HG03565 (cell line): ENCODE results near the gene IFT25.

ENCODE experiments used
- ATAC-seq: cut with Tn5 transposase; IDR thresholded peaks from one replicate; pipeline ENCODE4 v1.9.1; 2021; ENCODE audit warnings: mild to moderate bottlenecking, moderate library complexity; ENCODE audit not compliant: unreplicated experiment

IFT25 gene

GRCh38 chr1:53930932-53931331, 14.6 kb downstream of the IFT25 start:
- ATAC-seq: no peak

DNA sequence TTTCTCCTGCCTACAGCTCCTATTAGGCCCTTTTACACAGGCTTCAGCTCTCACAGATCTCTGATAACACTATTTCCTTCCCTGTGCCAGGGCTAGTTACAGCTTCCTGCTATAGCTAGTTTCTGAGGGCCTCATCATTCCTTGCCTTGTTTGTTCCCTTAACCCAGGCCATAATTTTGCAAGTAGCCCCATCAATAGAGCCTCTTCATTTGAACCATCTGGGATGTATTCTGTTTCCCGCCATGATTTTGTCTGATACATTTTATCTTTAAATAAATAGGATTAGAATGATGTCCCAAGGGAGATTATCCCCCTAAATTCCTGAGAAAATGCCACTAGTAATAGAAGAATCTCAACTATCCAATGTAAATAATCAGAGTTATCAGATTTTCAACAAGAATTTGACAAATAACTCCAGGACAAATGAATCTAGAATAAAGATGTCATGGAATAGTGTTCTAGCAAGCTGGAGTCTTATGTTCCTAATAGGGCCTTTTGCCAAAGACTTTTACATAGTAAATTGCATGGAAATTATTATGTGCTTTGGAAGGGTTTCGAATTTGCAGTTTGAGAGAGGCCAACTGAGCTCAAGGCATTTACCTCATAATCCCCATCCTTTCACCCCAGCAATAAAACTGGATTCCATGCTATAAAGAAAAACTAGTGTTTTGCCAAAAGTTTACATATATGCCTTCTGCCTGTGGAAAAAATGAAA, 16.1 kb downstream of the IFT25 start:
- no peak for ATAC-seq

DNA sequence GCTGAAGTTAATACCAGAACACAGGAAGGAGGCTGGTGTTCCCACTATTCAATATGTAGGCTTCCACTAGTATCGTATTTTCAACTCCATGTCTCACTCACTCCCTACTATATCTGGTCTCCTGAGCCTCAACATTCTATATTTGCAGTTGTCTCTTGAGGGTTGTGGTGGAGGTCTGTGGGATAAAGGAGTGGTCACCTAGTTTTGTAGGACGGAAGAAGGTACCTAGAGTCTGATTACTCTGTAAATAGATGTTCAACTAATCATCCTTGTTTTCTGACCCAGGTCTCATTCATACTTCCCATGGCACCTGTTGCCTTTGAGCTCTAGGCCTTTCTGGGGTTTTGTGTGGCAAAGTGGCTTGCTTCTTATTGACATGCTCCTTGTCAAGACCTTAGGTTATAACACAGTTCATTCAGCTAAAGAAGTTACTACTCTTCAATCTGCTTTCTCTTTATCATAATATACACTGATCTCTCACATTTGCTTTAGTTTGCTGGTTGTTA, 18.1 kb downstream of the IFT25 start:
- no peak for ATAC-seq

GRCh38 chr1:53919675-53920066, 25.8 kb downstream of the IFT25 start:
- ATAC-seq: no peak

GRCh38 chr1:53918343-53918742, 27.2 kb downstream of the IFT25 start:
- no peak for ATAC-seq

GRCh38 chr1:53913352-53914033, 32.0 kb downstream of the IFT25 start:
- ATAC-seq: no peak

DNA sequence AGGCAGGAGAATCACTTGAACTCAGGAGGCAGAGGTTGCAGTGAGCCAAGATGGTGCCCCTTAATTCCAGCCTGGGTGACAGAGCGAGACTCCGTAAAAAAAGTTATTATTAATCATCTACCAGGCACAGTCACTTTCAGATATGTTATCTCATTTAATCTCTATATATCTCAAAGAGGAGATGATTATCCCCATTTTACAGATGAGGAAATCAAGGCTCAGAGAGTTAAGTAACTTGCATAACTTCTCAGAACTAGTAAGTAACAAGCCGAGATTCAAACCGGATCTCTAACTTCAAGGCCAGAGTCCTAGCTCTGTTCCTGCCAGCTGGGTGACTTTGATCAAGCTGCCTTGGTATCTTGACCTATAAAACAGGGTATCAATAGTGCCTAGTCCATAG, 34.1 kb downstream of the IFT25 start:
- ATAC-seq: no peak

DNA sequence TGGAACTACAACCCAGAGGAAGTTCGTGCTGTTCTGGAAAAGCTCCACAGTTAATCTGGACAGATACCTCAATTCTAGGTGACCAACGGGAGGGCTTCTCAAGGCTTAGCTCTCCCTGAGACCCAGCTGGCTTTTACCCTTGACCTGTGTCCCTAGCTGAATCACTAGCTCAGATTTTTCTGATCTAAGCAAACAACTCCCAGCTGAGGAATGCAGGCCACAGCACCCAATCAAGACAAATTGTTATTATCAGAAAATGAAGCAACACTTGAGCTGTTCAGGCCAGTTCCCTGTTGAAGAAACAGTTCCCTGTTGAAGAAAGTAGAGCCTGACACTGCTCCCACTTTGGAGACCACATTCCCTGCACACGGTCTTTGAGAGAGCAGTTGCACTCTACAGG, 35.6 kb downstream of the IFT25 start:
- ATAC-seq: no peak

GRCh38 chr1:53906121-53906520, 39.4 kb downstream of the IFT25 start:
- no peak for ATAC-seq

DNA sequence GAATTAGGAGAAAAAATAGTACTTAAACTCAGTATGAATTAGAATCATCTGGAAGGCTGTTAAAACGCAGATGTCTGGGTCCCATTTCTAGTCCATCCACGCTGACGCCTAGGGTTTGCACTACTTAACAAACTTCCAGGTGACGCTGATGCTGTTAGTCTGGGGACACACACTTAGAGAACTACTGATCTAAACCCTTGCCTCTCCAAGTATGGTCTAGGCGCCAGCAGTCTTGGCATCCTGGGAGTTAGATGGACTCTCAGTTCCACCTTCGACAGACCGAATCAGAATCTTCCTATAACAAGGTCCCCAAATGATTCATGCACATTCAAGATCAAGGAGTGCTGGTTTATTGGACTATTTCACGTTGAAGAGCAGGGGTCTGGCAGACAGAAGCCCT, 40.0 kb downstream of the IFT25 start:
- no peak for ATAC-seq

DNA sequence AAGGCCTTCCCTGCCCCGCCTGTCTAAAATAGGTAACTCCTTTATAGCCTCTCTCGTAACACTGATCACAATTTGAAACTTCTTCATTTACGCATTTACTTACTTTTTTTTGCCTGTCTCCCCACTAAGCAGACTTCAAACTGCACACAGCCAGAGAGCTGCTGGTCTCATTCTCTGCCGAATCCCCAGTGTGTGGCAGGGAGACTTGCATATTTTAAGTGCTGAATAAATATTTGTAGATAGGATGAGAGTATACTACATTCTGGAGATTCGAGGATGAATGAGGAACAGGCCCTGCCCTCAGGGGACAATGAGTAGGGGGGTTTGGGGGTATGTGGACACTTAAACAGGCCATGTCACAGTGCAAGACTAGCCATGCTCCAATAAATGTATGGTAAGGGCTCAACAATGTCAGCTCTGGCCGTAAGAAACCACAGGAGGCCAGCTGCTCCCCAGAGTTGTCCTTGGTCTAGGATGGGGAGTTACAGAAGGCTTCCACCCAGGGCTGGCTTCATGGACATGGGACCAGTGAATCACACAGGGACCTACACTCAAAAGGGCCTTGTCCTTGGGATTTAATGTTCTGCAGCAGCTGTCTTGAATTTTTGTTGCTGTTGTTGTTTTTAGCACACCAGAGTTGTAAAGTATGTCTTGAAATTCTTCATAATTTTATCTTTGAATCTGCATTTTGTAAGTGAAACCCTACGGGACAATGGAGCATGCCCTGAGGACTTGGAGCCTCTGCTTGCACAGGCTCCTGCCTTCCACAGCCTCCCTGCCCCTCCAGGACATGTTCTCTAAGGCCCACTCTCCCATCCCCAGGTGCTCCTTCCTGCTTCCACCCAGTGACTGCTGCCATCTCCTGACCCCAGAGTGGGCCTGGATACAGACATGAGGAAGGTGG, 43.0 kb downstream of the IFT25 start:
- no peak for ATAC-seq

DNA sequence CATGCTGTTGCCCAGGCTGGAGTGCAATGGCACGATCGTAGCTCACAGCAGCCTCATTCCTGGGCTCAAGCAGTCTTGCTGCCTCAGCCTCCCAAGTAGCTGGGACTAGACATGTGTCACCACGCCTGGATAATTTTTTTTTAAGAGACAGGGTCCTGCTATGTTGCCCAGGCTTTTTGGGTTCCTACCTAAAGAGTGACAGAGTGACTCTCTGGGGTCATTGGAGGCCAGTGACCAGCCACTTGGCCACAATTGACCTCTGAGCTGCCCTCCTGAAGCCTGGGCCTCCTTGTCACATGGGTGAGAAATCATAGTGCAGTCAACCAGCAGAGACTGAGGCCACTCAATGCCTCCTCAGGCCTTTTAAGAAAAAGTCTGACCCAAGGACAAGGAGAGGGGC, 45.8 kb downstream of the IFT25 start:
- ATAC-seq: no peak

DNA sequence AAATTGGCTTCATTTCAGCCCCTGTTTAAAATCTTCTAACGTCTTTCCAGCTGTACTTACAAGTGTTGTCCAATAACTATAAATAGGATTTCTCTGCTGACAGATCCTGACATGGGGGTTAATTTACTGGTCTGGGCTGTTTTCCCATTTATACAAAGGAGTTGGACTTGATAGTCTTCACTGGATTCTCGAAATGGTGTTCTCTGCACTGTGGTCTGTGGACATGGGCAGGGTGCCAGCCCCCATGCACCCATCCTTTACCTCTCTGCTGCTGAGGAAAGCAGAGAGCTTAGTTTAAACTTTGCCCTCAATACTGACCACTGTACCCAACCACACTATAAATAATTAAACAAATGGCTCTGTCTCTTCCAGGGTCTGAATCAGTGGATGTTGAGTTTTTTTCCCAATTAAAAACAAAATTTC, 46.3 kb downstream of the IFT25 start:
- ATAC-seq: no peak

DNA sequence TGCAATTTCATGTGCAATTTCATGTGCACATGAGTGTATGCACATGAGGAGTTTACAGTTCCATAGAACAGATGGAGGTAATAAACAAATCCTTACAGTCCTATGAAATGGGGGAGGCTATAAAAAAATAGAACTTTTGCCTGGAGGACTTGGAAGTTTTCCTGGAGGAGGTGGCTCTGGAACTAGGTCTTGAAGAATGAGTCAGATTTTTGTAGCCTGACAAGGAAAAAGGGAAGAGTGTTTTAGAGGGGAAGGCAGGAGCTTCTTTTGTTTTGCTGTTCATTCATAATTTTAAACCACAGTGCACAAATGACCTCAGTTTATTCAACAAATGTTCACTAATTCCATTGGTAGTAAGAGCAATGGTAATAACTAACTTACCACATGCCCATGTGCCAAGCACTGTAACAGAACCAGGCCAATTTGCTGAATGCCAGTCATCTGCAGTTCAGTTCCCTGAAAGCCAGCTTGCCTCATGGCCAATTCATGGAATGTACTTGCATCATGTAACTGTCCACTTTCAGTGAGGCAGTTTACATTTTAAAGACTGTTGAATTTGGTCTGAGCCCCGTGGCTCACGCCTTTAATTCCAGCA, 48.8 kb downstream of the IFT25 start:
- no peak for ATAC-seq

GRCh38 chr1:53895421-53895820, 50.1 kb downstream of the IFT25 start:
- no peak for ATAC-seq

DNA sequence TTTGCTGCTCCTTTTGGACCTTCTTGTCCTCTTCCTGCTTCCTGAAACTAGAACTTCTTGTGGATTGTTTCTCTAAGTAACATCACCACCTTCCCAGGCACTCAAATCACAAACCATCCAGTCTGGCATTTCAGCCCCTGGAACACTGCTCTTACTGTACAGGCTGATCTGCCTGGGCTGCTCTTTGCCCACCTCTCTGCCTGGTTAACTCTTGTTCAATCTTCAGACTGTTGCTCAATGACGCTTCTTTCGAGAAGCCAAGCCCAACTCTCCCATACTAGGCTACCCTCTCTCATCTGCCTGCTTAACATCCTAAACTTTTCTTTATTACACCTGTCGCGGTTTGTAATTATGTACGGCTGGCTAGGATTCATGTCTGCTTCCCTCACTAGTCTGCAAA, 50.9 kb downstream of the IFT25 start:
- ATAC-seq: no peak

GRCh38 chr1:53893999-53894636, 51.4 kb downstream of the IFT25 start, which contains the start of gene DIO1:
DIO1 (plus strand) TSS chr1:53894187; CDS start chr1:53894211, 24 bp downstream.
- no peak for ATAC-seq

- no peak for ATAC-seq
These were observed 52.6 kb downstream of the IFT25 start for GRCh38 chr1:53892911-53893310.

DNA sequence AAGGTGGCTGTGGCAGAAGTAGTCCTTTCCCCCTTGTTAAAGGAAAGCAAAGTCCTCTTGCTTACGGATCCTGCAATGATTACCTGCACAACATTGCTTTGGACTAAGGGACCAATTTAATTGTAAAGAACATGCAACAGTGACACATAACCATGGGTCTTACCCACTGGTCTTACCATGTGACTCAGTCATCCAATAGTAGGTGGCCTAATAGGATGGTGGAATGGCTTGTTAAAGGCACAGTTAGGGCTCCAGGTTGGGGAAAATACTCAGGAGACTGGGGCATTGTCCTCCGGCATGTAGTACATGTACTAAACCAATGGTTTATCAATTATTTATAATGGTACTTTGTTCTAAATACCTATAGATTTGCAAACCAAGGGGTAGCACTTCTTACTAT, 53.8 kb downstream of the IFT25 start:
- ATAC-seq: no peak

DNA sequence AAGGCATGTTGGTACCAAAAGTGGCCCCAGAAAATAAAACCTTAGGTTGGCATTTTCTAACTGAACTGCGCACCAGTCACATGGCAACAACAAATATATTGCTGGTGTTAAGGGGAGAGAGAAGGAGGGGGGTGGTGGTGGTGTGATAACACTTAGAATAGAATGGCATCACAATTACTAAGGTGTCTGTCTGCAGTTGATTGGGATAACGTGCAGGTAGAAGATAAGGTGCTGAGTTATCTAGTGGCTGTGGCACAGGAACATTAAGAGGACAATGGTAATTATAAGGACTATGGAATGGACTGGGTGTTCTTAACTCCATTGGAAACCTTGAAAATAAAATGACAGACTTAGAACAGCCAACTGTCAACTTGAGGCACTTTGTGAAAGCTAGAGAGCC, 54.5 kb downstream of the IFT25 start:
- ATAC-seq: no peak
